GM12874 (cell line): ENCODE results near the gene YLPM1.
A peak's percentile ranks its signal among the peaks of the same experiment; 100 is the strongest.

Experiments
- TF ChIP-seq, protein P1 (sequence below): IDR thresholded peaks from 2 replicates; pipeline ENCODE4 v1.5.1; 2011; ENCODE audit warnings: low read depth, mild to moderate bottlenecking, control low read depth, low read length, moderate library complexity; ENCODE audit not compliant: insufficient read depth

The YLPM1 gene

DNA sequence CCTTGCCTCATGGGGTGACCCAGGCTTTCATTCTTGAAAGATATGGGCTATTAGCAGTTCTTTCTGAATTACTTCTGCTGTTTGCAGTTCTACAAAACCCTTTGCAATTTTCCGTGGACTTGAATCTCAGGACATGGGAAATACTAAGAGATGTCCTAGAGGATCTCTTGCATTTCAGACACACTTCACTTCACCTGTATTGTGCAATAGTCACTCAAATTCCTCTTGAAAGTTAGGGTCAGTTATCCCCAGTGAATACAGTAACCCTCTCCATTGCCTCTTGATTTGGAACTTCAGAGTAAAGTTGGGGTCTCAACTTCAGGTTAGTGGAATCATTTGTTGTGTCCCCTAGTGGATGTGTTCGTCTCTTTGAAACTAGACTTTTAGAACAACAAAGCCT, 31.8 kb downstream of the YLPM1 start:
- TF ChIP-seq, protein P1, sequence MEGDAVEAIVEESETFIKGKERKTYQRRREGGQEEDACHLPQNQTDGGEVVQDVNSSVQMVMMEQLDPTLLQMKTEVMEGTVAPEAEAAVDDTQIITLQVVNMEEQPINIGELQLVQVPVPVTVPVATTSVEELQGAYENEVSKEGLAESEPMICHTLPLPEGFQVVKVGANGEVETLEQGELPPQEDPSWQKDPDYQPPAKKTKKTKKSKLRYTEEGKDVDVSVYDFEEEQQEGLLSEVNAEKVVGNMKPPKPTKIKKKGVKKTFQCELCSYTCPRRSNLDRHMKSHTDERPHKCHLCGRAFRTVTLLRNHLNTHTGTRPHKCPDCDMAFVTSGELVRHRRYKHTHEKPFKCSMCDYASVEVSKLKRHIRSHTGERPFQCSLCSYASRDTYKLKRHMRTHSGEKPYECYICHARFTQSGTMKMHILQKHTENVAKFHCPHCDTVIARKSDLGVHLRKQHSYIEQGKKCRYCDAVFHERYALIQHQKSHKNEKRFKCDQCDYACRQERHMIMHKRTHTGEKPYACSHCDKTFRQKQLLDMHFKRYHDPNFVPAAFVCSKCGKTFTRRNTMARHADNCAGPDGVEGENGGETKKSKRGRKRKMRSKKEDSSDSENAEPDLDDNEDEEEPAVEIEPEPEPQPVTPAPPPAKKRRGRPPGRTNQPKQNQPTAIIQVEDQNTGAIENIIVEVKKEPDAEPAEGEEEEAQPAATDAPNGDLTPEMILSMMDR = no peak

DNA sequence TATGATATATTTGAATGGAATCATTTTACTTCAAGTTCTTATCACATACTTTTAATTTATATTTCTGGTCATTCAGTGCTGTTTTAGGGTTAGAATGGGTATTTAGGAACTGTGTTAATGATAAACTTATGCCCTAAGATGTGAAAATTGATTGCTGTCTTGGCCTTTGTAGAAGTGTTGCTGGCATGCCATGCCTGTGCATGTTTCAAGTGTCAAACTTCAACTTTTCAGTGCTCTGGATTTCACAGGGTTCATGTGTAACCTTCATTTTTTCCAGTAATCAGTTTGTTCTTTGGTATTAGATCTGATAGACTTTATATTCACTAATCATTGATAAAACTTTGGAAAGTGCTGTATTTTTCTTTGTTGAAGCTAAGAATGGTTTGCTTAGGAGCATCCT, 36.6 kb downstream of the YLPM1 start:
- TF ChIP-seq, protein P1 = no peak

DNA sequence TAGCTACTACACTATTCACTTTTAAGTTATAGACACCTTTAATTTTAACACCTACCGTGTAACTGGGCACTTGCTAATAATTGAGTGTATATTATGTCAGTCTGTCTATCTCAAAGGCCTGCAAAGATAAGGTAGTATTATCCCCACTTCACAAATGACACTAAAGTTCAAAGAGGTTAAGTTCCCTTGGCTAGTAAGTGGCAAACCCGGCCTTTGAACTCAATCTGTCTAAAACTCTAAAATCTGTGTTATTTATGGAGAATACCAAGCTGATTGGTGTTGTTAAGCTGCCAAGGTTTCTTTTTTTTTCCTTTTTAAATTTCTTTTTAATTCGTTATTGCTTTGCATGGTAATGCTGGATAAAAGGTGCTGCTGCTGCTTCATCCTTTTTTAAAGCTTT, 37.7 kb downstream of the YLPM1 start:
- TF ChIP-seq, protein P1 = no peak

DNA sequence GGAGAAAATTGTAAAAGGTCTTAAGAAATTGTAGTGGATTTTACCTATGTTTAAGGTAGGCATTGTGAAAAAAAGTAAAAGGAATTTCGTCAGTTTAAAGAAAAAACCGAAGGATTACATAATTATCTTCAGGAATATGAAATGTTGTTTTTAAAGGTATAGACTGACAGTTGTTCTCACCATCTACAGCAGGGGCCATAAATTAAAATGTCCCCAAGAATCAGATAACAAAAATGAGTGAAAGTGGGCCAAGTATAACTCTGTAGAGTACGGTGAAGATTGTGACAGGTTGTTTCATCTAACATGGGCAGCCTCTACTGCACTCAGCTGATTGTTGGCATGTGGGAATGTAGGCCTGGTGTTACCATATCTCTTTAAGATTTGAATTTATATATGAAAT, 38.3 kb downstream of the YLPM1 start:
- TF ChIP-seq, protein P1 = no peak

DNA sequence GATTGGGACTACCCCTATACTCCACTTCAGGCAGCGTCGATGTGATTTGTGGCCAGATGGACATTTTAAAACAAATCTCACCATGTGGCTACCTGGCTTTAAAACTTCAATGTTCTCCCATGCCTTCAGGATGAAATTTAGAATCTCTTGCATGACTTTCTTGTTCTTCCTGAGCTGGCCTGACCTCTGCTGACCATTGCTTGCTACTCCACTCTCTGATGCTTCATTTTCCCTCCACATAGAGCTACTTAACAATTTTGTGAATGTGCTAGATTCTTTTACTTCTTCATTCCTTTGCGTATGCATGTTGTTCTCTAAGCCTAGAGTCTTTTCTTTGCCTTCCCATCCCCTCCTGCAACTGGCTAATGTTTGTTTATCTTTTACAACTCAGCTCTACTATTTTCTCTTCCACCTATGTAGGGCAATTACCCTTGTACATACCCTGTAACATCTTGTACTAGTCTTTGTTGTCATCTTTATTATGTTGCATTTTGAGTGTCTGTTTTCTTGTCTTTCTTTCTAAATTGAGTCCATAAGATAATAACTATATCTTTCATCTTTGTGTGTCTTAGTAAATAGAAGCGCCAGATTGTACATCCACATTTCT, 41.2 kb downstream of the YLPM1 start:
- TF ChIP-seq, protein P1 = peak; percentile 50; the same call in 1 of the 2 replicates

DNA sequence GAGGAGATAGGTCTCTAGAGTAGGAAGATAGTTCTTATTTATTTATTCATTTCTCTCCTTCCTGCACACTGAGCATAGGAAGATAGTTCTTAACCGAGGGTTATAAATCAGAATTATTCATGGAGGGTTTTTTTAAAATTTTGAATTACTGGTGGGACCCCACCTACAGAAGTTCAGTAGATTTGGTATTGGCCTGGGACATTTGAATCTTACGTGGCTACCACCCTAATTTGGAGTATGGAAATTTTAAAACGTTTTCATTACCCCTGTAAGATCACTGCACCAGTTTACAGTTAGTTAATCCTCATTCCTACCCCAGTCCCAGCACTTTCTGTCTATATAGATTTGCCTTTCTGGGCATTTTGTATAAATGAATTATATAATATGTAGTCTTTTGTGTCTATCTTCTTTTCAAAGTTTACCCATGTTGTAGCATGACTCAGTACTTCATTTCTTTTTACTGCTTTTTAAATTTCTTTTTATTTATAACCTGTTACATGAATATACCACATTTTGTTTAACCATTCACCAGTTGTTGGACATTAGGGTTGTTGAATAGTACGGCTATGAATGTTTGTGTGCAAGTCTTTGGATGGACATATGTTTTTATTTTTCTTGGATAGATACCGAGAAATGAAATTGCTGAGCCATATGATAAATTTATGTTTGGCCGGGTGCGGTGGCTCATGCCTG, 44.9 kb downstream of the YLPM1 start:
- TF ChIP-seq, protein P1 = no peak

DNA sequence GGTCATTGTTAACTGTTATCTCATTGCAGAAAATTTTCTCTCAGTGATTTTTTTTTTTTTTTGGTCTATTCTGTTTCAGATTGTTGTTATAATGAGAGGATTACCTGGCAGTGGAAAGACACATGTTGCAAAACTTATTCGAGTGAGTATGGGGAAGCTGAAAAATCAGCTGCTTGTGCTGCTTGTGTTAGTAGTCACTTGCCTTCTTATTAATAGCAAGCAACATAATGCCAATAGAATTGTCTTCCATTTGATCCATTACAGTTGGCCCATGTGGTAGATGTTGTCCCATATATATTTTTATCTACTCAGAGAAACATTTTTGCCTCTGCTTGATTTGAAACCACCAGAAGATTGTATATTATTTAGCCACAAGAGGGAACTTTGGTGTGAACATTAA, 53.0 kb downstream of the YLPM1 start:
- TF ChIP-seq, protein P1 = no peak
